Putamen (tissue), 1 donor: ENCODE measurements around the gene METTL26.
A peak's percentile ranks its signal among the peaks of the same experiment; 100 is the strongest.

Source experiments
- DNase-seq: peaks from one replicate; pipeline ENCODE4 v3.0.0-alpha.2; 2016; ENCODE audit warnings: low spot score

METTL26 gene

DNA sequence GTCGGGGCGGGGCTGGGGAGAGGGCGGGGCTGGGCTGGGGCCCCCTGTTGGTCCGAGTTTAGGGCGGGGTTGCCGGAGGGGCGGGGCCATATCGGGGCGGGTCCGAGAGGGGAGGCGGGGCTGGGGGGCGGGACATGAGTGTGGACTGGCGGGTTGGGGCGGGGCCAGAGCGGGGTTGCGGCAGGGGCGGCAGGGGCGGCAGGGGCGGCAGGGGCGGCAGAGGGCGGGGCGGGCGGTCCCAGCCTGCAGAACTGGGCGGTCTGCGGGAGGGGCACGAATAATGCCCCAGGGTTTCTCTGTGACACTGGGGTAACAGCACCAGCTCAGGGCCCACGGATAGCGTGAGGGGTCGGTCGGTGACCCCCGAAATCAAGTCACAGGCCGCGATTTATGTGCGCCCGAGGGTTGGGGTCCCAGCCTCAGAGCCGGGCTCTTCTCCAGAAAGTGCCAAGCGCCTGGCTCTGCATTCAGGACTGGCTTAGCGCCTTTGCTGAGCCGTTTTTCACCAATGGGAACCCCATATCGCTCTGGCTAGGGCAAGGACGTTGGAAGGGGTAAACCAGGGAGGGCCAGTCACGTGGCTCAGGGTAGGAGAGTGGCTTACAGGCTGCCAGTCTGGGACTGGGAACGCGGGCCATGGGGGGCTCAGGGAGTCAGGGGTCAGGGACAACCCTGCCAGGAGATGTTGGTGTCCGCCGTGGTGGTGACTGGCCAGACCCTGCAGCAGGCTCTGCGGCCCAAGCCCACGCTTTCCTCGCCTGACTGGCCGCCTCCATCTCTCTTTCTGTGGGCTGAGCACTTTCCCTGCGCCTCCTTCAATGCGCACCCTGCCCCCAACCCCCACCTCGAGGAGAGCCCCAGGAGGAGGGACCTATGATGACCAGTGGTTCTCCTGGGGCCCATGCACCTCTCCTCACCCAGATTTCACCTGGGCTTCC is 1.2 kb upstream of the METTL26 start:
- peak; percentile 51 for DNase-seq

DNA sequence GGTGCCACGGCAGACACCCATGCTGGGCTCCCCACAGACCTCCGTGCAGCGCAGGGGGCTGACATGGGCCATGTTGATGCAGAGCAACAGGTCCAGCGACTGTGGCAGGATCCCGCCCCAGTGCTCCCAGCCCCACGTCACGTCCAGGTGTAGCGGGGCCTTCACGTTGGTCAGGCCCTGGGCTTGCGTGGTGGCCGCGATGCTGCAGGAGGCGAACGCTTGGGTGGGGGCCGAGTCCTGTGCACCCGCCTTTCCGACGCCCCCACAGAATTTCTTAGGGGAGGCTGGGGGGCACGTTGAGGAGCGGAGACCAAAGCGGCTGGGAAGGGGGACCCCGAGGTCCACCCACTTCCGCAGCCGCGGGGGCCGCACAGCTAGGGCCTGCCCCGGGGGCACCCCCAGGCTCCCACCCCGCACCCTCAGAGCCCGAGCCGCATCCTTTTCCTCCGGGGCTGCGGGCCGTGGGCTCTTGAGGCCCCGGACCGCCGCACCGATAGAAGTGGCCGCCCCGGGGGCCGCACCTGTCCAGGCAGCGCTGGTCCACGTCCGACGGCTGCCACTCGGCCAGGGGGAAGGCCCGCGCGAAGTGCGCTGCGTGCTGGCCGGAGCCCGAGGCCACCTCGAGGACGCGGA is 416 bp downstream of the METTL26 start:
- DNase-seq: no peak

DNA sequence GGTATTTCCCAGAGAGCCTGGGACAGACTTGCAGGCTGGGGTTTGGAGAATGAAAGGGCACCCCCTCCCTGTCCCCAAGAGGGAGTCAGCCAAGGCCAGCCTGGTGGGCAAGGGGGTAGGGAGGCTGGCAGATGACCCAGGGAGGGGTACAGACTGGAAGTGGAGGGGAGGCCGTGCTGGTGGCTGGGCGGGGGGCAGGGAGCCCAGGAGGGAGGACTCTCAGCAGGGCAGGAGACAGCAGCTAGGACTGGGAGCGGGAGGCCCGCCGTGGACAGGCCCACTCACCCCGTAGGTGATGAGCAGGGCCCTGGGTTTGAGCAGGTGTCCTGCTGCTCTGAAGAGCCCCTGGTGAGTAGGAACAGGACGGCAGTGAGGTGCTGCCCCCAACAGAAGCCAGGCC is 1.1 kb downstream of the METTL26 start:
- no peak for DNase-seq

DNA sequence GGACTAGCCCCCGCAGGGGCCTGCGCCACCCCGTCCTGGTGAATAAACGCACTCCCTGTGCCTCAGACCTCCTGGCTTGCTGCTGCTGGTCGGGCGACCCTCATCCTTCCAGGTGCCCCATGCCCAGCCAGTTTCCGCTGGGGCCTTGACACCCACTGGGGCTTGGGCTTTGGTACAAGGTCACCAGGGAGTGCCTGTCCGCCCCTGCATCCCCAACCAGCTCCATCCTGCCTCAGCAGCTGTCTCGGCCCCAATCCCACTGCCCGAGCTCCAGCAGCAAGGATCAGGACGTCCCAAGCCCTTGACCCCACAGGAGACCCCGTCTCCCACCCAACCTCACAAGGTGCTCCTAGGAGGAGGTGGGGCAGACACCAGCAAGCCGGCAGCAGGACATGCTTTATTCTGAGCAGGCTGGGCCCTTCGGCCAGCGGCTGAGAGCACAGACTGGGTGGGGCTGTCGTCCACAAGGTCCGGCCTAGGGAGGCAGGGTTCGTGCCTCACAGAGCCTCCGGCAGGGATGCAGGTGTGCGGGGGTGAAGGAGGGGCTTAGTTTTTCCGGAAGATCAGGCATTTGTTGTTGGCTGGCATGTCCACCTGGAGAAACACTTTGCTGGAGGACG is 1.9 kb downstream of the METTL26 start:
- no peak for DNase-seq

DNA sequence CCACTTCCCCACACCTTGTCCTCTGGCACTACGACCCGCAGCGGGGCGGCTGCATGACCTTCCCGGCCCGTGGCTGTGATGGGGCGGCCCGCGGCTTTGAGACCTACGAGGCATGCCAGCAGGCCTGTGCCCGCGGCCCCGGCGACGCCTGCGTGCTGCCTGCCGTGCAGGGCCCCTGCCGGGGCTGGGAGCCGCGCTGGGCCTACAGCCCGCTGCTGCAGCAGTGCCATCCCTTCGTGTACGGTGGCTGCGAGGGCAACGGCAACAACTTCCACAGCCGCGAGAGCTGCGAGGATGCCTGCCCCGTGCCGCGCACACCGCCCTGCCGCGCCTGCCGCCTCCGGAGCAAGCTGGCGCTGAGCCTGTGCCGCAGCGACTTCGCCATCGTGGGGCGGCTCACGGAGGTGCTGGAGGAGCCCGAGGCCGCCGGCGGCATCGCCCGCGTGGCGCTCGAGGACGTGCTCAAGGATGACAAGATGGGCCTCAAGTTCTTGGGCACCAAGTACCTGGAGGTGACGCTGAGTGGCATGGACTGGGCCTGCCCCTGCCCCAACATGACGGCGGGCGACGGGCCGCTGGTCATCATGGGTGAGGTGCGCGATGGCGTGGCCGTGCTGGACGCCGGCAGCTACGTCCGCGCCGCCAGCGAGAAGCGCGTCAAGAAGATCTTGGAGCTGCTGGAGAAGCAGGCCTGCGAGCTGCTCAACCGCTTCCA is 2.6 kb downstream of the METTL26 start:
- DNase-seq: no peak

DNA sequence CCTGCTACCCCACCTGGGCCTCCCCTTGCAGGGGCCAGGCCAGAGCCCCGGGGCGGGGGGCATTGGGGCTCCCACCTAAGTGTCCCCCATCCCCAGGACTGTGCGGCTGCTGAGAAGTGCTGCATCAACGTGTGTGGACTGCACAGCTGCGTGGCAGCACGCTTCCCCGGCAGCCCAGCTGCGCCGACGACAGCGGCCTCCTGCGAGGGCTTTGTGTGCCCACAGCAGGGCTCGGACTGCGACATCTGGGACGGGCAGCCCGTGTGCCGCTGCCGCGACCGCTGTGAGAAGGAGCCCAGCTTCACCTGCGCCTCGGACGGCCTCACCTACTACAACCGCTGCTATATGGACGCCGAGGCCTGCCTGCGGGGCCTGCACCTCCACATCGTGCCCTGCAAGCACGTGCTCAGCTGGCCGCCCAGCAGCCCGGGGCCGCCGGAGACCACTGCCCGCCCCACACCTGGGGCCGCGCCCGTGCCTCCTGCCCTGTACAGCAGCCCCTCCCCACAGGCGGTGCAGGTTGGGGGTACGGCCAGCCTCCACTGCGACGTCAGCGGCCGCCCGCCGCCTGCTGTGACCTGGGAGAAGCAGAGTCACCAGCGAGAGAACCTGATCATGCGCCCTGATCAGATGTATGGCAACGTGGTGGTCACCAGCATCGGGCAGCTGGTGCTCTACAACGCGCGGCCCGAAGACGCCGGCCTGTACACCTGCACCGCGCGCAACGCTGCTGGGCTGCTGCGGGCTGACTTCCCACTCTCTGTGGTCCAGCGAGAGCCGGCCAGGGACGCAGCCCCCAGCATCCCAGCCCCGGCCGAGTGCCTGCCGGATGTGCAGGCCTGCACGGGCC is 3.4 kb downstream of the METTL26 start:
- DNase-seq: no peak

DNA sequence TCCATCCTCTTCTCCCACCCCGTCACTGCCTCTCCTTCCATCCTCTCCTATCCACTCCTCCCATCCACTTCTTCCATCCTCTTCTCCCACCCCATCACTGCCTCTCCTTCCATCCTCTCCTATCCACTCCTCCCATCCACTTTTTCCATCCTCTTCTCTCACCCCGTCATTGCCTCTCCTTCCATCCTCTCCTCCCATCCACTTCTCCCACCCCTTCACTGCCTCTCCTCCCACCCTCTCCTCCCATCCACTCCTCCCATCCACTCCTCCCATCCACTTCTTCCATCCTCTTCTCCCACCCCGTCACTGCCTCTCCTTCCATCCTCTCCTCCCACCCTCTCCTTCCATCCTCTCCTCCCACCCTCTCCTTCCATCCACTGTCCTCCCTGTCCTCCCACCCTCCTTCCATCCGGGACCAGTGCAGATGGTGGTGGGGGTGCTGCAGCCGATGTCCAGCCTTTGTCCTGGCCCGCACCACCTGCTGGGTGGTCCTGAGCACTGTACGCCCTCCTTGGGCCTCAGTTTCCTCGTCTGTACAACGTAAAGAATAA is 4.2 kb downstream of the METTL26 start:
- no peak for DNase-seq

DNA sequence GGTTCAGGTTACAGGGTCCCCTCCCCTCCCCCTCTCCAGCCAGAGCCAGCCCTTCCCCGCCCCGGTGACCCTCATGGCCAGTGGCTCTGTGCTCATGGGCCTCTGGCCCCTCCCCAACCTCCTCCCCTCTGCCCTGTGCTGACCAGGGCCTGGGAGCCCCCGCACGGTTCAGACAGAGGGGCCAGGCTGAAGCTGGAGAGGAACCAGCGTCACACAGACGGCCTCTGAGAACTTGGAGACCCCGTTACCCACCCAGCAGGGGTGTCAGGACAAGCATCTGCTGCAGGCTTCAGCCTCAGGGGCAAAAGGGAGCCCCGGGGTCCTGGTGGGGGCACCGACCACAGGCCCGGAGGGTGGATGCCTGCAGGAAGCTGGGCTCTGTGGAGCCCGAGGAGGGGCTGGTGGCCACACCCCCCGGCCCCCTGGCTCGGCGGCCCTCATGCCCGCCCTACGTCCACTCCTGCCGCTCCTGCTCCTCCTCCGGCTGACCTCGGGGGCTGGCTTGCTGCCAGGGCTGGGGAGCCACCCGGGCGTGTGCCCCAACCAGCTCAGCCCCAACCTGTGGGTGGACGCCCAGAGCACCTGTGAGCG is 5.2 kb downstream of the METTL26 start, which contains the start of gene WFIKKN1:
WFIKKN1 (plus strand) TSS at position 171 of the 591 bp plus-strand sequence; CDS start at position 440, 269 bp downstream.
- no peak for DNase-seq

DNA sequence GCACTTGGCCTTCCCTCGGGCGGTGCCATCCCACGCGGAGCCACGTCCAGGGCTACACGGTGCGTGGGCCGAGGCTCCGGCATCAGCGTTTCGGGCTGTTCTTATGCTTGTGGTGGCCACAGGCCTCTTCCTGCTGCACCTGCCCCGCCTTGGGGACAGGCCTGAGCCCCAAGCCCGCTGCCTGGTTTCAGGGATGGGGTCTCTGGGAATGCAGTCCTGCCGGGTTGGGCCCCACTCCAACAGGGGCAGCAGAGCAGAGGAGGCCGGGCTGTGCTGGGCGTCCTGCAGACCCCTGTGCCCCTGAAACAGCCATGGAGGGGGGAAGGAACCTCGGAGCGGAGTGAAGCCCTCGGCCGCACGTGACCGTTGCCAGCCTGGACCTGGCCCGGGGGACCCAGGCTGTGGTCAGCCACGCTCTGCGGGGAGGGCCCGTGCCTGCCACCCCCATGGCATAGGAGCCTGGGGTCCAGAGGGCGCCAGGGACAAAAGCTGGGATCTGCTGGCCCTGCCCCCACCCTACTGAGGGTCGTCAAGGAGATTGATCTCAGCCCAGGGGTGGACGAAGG is 5.8 kb downstream of the METTL26 start:
- DNase-seq: no peak

DNA sequence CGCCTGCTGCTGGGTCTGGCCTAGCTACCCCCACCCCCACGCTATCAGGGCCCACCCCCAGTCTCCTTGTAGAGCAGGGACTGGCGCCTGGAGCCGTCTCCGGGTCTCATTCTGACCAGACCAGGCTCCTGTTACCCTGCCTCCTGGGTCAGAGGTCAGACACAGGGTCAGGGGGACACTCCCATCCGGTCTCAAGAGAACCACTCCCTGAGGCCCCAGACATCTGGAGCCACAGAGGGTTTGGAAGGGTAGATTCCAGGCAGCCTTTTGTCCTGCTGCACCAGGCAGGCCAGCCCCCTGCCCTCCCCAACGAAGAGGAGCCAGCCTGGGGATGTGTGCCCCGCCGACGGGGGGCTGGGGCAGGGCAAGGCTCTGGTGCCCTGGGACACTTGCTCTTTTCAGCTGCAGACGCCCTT is 6.3 kb downstream of the METTL26 start:
- DNase-seq: no peak

DNA sequence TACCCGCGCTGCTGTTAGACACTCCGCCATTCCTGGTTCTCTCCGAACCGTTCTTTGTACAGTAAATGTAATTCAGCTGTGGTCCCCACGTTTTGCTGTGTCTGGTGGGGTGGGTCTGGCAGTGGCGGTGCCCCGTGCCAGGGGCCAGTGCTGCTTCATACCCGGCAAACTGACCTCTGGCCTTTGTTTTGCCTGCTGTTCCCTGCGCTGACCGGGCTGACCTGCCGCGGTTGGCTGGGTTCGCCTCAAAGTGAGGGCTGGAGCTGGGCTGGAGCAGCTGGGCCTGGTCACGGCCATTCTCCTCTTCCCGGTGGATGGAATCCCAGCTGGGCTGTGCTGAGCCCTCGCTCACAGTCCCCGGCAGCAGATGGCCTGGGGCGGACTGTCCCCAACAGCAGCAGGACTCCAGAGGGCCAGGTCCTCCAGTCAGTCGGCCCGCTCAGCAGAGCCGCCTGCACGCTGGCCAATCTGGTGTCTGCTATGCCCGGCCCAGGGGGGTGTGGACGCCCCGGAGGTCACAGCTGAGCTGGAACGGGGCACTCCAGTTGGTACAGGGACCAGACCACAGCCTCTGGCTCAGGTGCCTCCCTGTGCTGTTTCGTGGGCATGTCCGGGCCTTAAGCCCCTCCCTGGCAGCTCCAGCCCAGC is 6.8 kb downstream of the METTL26 start:
- DNase-seq: no peak

DNA sequence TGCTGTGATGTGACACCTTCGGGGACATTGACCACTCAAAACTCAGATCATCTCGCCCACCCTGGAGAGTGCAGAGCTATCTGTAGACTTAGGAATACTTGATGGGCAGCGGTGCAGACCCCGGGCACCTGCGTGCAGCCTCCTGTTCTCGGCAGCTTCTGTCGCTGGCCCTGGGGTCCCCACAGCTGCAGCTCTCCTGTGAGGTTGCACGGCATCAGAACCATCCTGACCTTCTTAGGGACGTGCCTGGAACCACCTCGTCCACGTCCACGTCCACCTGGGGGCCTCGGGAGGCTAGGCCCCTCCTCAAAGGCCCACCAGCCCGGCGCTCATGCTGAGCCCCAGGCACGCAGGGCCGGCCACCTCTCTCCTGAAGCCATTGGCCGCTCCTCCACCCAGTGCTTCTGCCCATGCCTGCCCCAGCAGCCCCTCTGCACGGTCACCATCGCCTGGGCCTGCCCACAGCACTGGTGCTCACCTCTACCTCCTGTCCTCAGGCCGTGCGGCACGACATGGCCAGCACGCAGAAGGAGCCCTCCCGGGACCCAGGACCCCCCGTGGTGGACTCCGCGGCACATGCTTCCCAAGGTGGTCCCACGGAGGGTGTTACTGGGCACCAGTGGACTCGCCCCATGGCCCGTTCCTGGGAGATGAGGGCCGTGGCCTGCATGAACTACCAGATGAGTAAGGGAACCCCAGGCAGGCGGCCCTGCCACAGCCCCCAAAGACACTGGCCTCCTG is 7.6 kb downstream of the METTL26 start:
- DNase-seq: no peak

DNA sequence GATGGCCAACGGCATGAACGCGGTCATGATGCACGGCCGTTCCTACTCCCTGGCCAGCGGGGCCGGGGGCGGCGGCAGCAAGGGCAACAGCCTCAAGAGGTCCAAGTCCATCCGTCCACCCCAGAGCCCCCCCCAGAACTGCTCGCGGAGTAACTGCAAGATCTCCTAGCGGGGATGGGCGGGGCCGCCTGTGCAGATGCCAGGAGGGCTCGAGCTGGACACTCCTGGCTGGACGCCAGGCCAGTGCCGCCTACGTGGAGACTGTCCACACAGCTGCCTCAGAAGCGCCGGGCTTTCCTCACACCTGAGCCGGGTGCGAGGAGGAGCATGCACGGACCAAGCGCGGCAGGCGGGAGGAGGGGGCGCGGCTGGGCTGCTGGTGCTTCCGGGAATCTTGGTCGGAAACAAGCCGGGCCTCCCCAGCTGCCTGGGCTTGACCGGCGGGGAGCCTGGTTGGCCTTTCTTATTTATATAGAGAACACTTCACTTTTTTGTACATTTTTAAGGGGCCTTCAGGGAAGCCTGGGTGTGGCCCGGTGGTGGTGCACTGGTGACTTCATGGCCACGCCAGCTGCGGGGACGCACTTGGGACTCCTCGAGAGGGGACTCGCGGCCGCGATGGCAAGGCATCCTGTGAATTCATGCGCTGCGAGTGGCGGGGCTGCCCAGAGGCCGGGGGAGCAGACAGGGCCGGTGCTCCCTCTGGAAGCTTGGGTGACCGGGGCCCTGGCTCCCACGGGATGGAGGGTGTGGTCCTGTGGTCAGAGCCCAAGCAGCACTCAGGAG is 8.5 kb downstream of the METTL26 start:
- no peak for DNase-seq

DNA sequence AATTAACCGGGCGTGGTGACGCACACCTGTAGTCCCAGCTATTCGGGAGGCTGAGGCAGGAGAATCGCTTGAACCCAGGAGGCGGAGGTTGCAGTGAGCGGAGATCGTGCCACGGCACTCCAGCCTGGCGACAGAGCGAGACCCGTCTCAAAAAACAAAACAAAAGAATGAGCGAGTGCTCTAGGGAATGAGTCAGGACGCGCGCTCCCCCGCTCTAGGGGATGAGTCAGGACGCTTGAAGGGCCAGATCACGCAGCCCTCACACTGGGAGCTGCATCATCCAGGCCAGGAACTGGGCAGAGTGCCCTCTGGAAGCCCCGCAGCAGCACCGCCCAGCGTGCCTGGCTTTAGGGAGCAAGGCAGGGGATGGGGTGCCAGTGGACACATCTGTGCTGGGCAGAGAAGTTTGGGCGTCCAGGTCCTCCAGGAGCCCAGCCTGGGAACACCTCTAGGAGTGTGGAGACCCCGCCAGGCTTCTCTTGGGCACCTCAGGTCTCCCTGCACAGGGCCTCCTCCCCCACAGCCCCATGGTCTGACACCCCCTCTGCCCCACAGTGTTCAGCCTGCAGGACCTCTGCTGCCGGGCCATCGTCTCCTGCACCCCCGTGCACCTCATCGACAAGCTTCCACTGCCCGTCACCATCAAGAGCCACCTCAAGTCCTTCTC is 9.2 kb downstream of the METTL26 start:
- DNase-seq: no peak

DNA sequence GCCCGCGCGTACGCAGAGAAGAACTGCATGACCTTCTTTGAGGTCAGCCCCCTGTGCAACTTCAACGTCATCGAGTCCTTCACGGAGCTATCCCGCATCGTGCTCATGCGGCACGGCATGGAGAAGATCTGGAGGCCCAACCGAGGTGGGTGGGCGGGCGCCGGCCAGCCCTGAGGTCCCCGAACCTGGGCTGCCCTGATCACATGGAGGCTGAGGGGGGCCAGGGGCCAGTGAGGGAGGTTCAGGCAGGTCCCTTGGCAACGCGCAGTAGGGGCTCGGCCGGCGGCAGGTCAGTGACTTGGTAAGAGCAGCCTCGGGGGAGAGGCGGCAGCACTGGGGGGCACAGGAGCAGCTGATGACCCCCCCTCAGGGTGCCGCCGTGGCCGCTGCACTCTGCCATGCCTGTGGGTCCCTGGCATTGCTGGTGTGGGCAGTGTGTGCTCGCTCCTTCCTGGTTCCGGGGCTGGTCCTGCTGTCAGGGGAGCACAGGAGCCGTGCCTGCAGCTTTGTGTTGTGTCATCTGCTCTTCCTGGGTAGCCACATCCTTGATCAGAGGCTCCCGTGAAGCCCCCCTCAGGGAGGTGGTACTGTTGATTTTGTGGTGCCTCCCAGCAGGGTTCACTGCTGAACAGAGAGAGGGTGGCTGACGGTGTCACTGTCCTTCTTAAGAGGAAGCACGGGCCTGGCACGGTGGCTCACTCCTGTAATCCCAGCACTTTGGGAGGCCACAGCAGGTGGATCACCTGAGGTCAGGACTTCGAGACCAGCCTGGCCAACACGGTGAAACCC is 9.9 kb downstream of the METTL26 start:
- DNase-seq: no peak

DNA sequence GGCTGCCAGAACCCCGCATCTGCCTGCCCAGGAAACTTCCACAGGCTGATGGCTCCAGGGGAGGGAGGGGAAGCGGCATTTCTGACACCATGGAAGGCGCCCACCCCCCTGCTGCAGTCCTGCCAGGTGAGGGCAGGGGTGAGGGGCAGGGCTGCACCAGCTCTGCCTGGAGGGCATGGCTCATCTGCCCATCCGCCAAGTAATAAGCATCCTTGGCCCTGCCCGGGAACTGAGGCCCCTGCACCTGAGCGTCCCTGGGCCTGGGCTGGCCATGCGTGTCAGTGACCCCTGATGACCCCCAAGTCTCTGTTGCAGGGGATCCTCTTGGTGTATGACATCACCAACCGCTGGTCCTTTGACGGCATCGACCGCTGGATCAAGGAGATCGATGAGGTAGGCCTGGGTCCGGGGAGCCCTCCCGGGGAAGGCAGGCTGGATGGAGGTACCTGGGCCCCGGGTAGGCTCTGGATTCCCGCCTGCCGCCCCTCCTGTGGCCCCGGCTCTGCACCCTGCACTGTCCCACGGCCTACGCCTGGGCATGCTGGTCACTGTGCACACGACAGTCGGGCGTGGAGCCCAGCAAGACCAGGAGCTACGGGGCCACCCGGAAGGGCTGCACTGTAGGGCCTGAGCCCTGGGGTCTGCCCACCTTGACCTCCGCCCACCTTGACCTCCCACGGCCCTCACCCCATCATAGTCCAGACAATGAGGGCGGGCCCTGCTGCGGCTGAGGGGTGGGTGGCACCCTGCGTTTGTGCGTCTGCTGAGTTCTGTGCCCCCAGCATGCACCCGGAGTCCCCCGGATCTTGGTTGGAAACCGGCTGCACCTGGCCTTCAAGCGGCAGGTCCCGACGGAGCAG is 10.8 kb downstream of the METTL26 start:
- DNase-seq: no peak
